ENCODE data around the gene RUNDC3A.

The RUNDC3A gene

DNA sequence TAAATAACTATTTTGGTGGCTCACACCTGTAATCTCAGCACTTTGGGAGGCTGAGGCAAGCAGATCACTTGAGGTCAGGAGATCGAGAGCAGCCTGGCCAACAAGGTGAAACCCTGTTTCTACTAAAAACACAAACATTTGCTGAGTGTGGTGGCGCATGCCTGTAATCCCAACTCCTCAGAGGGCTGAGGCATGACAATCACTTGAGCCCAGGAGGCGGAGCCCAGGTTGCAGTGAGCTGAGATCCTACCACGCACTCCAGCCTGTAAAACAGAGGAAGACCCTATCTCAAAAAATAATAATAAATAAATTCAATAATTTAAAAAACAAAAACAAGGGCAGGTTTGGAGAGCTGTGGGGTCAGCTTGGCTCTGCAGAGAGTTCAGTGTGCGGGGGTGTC, 34.8 kb upstream of the RUNDC3A start:
- H3K4me3 Mint-ChIP-seq: no peak overlapping the region
- H3K27me3 Mint-ChIP-seq: peaks cover 36% of the 10 kb centered on the region
- H3K36me3 Mint-ChIP-seq (ENCODE audit: low read depth): no peaks in the 10 kb centered on the region
- no peak overlapping the region for H3K27ac Mint-ChIP-seq
- intact Hi-C loops (cut with micrococcal nuclease): loop anchor here (10.0 kb wide), 1 partner anchor 51 kb away; the partner anchor contains the start of gene SLC25A39
- no peaks in the 10 kb centered on the region for H3K9me3 Mint-ChIP-seq
- peaks cover 24% of the 10 kb centered on the region for H3K4me1 Mint-ChIP-seq (ENCODE audit: low read depth)

DNA sequence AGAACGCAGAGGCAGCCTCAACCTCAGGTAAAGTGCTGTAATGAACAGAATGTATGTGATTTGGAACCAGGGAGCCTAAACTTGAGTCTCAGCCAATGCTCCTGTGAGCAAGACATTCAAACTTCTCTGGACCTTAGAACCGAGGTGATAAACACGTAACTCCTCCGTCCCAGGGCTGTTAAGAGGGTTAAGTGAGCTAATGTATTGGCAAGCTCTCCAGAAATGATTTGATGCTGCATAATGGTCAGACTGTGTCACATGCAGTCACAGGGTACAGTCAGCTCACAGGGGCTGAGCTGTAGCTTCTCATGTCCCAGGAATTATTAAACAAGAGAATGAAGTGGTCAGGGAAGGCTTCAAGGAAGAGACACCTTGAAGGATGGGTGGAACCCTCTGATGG, 30.4 kb upstream of the RUNDC3A start:
- H3K36me3 Mint-ChIP-seq (ENCODE audit: low read depth): no peaks in the 10 kb centered on the region
- intact Hi-C loops (cut with micrococcal nuclease): loop anchor here (5.0 to 10.0 kb wide), 2 partner anchors 47 to 56 kb away; partner anchors contain the start of gene SLC25A39
- H3K9me3 Mint-ChIP-seq: no peaks in the 10 kb centered on the region
- H3K4me3 Mint-ChIP-seq: no peak overlapping the region
- H3K27ac Mint-ChIP-seq: peak overlapping the region; percentile 86
- H3K27me3 Mint-ChIP-seq: peaks cover 24% of the 10 kb centered on the region
- H3K4me1 Mint-ChIP-seq (ENCODE audit: low read depth): peaks cover 33% of the 10 kb centered on the region

DNA sequence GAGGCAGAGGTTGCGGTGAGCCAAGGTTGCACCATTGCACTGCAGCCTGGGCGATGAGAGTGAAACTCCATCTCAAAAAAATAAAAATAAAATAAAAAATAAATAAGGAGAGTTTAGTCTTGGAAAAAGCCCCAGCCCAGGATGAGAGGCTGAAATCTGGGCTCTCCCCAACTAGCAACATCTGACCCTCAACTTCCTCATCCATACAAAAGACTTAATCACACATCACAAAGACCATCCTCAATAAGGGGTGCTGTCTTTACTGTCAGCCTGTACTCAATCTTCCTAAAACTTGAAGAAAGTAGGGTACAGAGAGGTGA, 29.1 kb upstream of the RUNDC3A start:
- H3K27me3 Mint-ChIP-seq: peaks cover 20% of the 10 kb centered on the region
- H3K36me3 Mint-ChIP-seq (ENCODE audit: low read depth): no peaks in the 10 kb centered on the region
- peak overlapping the region; percentile 86 for H3K27ac Mint-ChIP-seq
- H3K4me1 Mint-ChIP-seq (ENCODE audit: low read depth): peaks cover 30% of the 10 kb centered on the region
- peak overlapping the region; percentile 13 for H3K4me3 Mint-ChIP-seq
- no peaks in the 10 kb centered on the region for H3K9me3 Mint-ChIP-seq
- intact Hi-C loops (cut with micrococcal nuclease): loop anchor here (5.0 to 10.0 kb wide), 2 partner anchors 45 to 57 kb away; partner anchors contain the start of gene SLC25A39

DNA sequence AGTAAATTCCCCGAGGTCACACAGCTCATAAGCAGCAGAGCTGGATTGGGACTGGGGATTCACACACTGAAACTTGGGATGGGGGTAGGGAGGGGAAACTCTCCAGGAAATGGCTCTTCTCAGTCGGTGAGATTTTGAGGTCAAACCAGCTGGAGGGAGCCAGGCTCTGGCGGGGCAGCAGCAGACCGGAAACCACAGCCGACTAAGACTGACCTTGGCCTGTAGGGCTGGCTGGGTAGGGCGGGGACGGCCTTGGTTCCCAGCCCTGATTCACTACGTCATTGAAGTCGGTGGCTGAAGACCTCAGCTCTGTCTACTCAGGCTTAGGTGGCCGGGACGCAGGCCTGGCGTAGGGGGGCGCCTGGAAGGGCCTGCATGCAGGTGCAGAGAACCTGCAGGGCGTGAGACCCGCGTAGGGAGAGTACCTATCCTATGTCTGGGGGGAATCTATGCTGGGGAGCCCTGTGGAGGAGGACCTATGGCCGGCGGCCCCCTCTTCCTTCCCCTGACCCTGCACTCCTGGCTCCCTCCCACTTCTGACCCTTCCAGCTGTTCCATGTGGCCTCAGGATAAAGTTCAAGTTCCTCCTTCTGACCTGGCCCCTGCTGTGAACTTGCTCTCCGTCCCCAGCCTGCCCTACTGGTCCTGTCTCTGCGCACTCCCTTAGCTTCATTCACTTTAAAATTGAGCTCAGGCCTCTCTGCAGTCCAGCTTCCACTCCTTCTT, 28.6 kb upstream of the RUNDC3A start:
- H3K9me3 Mint-ChIP-seq: no peaks in the 10 kb centered on the region
- H3K27ac Mint-ChIP-seq: peak overlapping the region; percentile 86
- H3K4me1 Mint-ChIP-seq (ENCODE audit: low read depth): peaks cover 30% of the 10 kb centered on the region
- peaks cover 20% of the 10 kb centered on the region for H3K27me3 Mint-ChIP-seq
- intact Hi-C loops (cut with micrococcal nuclease): loop anchor here (5.0 to 10.0 kb wide), 2 partner anchors 45 to 58 kb away; partner anchors contain the start of gene SLC25A39
- no peaks in the 10 kb centered on the region for H3K36me3 Mint-ChIP-seq (ENCODE audit: low read depth)
- H3K4me3 Mint-ChIP-seq: peak overlapping the region; percentile 32

DNA sequence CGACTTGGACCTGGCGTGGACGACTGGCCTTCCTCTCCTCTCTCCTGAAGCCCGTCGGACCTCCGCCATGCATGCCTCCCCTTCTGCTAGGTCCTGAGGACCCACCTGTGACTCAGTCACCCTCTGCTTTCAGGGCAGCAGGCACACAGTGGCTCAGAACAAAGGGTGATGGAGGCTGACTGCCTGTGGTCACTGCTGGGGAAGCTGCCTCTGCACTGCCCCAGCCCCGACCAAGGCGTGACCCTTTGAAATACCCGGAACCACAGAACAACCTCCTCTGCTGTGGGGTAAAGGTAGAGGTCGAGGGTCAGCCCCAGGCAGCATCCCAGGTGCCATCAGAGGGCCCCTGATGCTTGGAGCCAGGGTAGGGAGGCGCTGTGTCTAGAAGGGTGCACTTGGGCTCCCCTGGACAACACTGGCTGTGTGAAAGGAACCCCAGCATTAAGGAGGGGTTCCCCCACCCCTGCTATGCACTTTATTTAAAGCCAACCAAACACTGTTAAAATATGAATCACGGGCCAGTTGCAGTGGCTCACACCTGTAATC, 27.9 kb upstream of the RUNDC3A start:
- intact Hi-C loops (cut with micrococcal nuclease): no loop called here
- H3K4me3 Mint-ChIP-seq: peak overlapping the region; percentile 32
- H3K27ac Mint-ChIP-seq: peak overlapping the region; percentile 86
- H3K4me1 Mint-ChIP-seq (ENCODE audit: low read depth): peaks cover 30% of the 10 kb centered on the region
- no peaks in the 10 kb centered on the region for H3K9me3 Mint-ChIP-seq
- no peaks in the 10 kb centered on the region for H3K36me3 Mint-ChIP-seq (ENCODE audit: low read depth)
- peaks cover 17% of the 10 kb centered on the region for H3K27me3 Mint-ChIP-seq

DNA sequence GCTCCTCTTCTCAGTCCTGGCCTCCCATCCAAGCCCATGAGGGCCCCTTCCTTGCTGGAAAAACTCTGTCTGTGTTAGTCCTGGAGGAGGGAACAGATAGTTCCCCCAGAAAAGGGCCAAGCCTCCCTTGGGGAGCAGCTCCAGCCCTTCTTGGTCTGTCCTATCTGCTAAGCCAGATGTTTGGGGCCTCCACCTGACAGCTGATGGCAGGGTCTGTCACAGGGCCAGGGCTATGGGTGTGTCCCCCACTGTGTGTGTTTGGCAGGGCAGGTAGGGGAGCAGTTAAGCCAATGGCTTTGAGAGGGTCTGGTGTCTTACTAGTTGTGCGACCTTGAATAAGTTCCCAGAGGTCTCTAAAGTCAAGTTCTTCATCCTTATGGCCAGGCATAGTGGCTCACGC, 26.8 kb upstream of the RUNDC3A start:
- Mint-ChIP-seq H3K9me3 (no peaks in the 10 kb centered on the region), H3K27me3 (peaks cover 20% of the 10 kb centered on the region), H3K4me3 (no peak overlapping the region), H3K4me1 (ENCODE audit: low read depth) (peaks cover 30% of the 10 kb centered on the region), H3K27ac (no peak overlapping the region), H3K36me3 (ENCODE audit: low read depth) (no peaks in the 10 kb centered on the region)
- intact Hi-C loops (cut with micrococcal nuclease): no loop called here

DNA sequence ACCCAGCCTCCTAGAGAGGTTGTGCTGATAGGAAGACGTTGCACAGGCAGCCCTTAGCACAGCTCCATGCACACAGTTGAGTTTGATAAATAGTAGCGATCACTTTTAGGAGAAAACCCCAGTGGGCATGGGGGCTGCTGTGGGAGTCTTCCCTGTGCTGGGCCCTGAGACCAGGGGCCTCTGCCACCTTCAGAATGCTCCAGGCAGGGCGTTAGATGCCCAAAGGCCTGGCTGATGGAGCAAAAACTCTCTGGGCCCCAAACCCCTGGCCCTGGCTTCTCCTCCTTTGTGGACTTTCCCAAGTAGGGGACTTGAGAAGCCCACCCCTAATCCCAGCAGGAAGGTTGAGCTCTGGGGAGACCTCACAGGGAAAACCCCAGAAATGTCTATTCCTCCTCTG, 26.1 kb upstream of the RUNDC3A start:
- H3K27me3 Mint-ChIP-seq: peaks cover 18% of the 10 kb centered on the region
- H3K9me3 Mint-ChIP-seq: no peaks in the 10 kb centered on the region
- intact Hi-C loops (cut with micrococcal nuclease): no loop called here
- no peak overlapping the region for H3K27ac Mint-ChIP-seq
- H3K4me1 Mint-ChIP-seq (ENCODE audit: low read depth): peaks cover 30% of the 10 kb centered on the region
- no peaks in the 10 kb centered on the region for H3K36me3 Mint-ChIP-seq (ENCODE audit: low read depth)
- no peak overlapping the region for H3K4me3 Mint-ChIP-seq

DNA sequence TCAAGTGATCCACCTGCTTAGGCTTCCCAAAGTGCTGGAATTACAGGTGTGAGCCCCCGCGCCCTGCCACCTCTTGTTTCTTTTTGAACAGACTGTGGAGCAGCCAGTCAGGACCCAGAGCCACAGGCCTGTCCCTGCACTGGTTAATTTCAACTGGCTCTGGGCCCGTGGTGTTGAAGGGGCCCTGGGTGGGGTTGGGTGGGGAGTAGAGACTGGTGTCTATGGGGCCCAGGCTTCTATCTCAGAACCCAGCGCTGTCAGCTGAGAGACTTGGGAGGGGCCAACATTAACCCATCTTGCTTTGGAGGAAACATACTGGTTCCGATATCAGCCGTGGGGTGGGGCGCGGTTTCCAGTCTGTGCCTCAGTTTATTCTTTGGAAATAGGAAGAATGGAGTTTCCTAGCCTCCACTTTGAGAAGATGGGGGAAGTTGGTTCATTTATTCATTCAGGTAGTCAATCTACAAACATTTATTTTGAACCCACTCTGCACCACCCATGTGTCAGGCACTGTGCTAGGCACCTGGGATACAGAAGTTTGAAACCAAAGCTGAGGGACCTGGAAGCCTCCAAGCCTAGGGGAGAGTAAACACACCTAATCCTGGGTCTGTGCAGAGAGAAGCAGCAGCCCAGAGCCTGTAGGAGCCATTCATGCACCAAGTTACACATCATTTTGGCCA, 24.9 kb upstream of the RUNDC3A start:
- H3K4me1 Mint-ChIP-seq (ENCODE audit: low read depth): peaks cover 29% of the 10 kb centered on the region
- no peak overlapping the region for H3K4me3 Mint-ChIP-seq
- no peak overlapping the region for H3K27ac Mint-ChIP-seq
- no peaks in the 10 kb centered on the region for H3K9me3 Mint-ChIP-seq
- intact Hi-C loops (cut with micrococcal nuclease): no loop called here
- H3K36me3 Mint-ChIP-seq (ENCODE audit: low read depth): no peaks in the 10 kb centered on the region
- peaks cover 25% of the 10 kb centered on the region for H3K27me3 Mint-ChIP-seq

DNA sequence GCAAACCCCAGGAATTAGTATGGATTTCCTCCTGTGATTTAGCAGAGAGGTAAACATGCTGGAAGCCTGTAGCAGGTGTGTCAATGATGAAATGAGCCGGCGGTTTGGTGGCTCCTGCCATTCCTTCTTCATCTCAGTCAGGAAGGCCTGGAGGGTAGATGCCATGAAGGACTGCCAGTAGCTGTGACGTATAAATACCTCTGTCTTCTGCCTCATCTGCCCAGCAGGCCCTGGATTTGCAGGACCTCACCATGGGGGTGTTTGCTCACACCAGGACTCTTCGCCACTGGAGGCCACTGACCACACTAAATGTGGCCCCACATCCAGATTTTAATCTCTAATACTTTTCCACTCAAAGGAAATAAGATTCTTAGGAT, 24.4 kb upstream of the RUNDC3A start:
- intact Hi-C loops (cut with micrococcal nuclease): no loop called here
- H3K4me1 Mint-ChIP-seq (ENCODE audit: low read depth): peaks cover 29% of the 10 kb centered on the region
- H3K27me3 Mint-ChIP-seq: peaks cover 28% of the 10 kb centered on the region
- no peaks in the 10 kb centered on the region for H3K36me3 Mint-ChIP-seq (ENCODE audit: low read depth)
- H3K27ac Mint-ChIP-seq: no peak overlapping the region
- H3K9me3 Mint-ChIP-seq: no peaks in the 10 kb centered on the region
- no peak overlapping the region for H3K4me3 Mint-ChIP-seq

DNA sequence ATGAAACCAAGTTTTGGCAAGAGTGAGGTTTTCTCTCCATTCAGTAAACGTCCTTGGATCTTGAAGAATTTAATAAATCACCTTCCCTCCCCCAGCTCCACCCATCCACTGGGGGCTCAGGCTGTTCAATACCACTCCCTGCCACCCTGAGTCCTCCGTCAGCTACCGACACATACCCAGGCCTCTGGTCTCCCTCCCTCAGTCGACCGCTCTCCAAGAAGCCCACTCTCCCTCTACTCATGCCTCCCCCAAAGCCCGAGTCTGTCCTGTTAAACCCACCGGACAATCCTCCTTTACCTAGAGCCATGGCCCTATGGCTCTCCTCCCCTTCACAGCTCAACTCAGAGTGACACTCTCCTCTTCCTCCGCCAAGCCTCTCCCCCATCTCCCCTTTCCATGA, 20.8 kb upstream of the RUNDC3A start:
- Mint-ChIP-seq H3K4me1 (ENCODE audit: low read depth) (peaks cover 9% of the 10 kb centered on the region), H3K36me3 (ENCODE audit: low read depth) (no peaks in the 10 kb centered on the region), H3K4me3 (no peak overlapping the region), H3K27me3 (peaks cover 38% of the 10 kb centered on the region), H3K27ac (peak overlapping the region; percentile 48), H3K9me3 (no peaks in the 10 kb centered on the region)
- intact Hi-C loops (cut with micrococcal nuclease): no loop called here

DNA sequence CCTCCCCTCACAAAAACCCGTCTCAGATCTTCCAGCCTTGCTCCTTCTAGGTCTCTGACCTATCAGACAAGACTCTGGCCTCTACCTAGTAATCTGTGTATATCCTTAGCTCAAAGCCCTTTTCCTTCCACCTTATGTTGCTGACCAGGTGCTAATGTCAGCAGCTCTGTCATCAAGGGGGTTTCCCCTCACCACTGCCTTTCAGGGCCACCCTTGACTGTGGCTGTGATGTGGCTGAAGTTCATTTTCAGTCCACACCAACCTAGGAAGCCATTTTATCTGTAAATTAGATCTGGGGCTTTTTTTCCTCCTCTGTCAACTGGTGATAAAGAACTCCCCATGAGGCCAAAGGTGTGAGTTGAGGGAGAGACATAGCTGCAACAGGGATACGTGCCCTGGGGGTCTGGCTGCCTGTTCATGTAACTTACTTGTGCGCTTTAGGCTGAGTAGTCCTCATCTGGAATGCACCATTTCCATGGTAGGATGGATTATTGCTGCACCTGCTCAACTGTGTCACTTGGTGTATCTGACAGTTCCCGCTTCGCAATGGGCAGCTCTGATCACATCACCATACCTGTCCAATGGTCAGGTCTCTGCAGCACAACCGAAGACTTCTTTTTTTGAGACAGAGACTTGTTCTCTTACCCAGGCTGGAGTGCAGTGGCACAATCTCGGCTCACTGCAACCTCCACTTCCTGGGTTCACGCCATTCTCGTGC, 14.7 kb upstream of the RUNDC3A start:
- Mint-ChIP-seq H3K27me3 (peaks cover 39% of the 10 kb centered on the region), H3K36me3 (ENCODE audit: low read depth) (no peaks in the 10 kb centered on the region), H3K27ac (no peak overlapping the region), H3K9me3 (no peaks in the 10 kb centered on the region), H3K4me3 (no peak overlapping the region), H3K4me1 (ENCODE audit: low read depth) (peaks cover 3% of the 10 kb centered on the region)
- intact Hi-C loops (cut with micrococcal nuclease): no loop called here

DNA sequence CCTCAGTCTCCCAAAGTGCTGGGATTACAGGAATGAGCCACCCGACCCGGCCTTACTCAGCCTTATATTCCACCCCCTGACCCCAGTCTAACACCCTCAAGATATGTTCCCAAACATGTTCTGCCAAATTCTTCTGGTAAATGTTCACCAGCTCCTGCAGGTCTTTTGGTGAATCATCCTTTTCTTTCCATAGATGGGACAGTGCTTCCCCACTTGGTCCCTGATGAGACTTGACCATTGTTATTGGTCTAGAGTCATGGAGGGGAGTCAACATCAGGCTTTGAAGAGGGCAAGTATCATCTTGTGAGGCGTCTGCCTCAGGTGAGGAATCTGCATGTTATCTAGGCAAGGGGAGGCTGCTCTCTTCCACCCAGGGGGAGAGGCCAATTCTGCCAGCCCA, 10.4 kb upstream of the RUNDC3A start:
- Mint-ChIP-seq H3K9me3 (no peaks in the 10 kb centered on the region), H3K27me3 (peaks cover 38% of the 10 kb centered on the region), H3K27ac (no peak overlapping the region), H3K4me3 (no peak overlapping the region), H3K36me3 (ENCODE audit: low read depth) (no peaks in the 10 kb centered on the region), H3K4me1 (ENCODE audit: low read depth) (peaks cover 5% of the 10 kb centered on the region)
- intact Hi-C loops (cut with micrococcal nuclease): no loop called here

DNA sequence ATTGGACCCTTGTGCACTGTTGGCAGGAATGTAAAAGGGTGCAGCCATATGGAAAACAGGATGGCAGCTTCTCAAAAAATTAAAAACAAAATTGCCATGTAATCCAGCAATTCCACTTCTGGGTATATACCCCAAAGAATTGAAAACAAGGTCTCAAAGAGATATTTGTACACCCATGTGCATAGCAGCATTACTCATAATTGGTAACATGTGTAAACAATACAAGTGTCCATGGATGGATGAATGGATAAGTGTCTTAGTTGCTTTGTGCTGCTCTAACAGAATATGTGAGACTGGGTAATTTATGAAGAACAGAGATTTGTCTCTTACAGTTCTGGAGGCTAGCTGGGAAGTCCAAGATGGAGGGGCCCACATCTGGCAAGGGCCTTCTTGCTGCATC, 3.8 kb upstream of the RUNDC3A start:
- peaks cover 70% of the 10 kb centered on the region for H3K27me3 Mint-ChIP-seq
- peaks cover 21% of the 10 kb centered on the region for H3K4me1 Mint-ChIP-seq (ENCODE audit: low read depth)
- H3K4me3 Mint-ChIP-seq: no peak overlapping the region
- intact Hi-C loops (cut with micrococcal nuclease): no loop called here
- no peak overlapping the region for H3K27ac Mint-ChIP-seq
- no peaks in the 10 kb centered on the region for H3K36me3 Mint-ChIP-seq (ENCODE audit: low read depth)
- H3K9me3 Mint-ChIP-seq: no peaks in the 10 kb centered on the region
